NB4 (cell line): ENCODE data around the gene TTC1.

Source experiments
- DNase-seq: peaks from one replicate; pipeline ENCODE4 v3.0.0; 2010; ENCODE audit warnings: low read depth
- H3K4me3 ChIP-seq: one replicate; pipeline ENCODE4 v1.5.1; 2011; ENCODE audit warnings: mild to moderate bottlenecking, low read depth, low read length, moderate library complexity
- CTCF ChIP-seq: IDR thresholded peaks from one replicate; pipeline ENCODE4 v1.5.1; 2012; ENCODE audit warnings: low read depth, low read length
- MAX ChIP-seq: IDR thresholded peaks from 2 replicates; pipeline ENCODE4 v1.6.1; 2011; ENCODE audit warnings: low read depth, low read length
- MYC ChIP-seq: IDR thresholded peaks from 2 replicates; pipeline ENCODE4 v1.6.1; 2011; ENCODE audit warnings: low read depth, low read length
- POLR2A ChIP-seq: IDR thresholded peaks from 2 replicates; pipeline ENCODE4 v1.6.1; 2011; ENCODE audit warnings: mild to moderate bottlenecking; ENCODE audit not compliant: insufficient read length; ENCODE audit errors: extremely low read depth

TTC1 gene

GRCh38 chr5:160030631-160031377 lies 21.9 kb downstream of the TTC1 start:
- H3K4me3 ChIP-seq, result no peak overlapping the region
- no peak for TF ChIP-seq POLR2A
- no peak for TF ChIP-seq MYC
- no peak for TF ChIP-seq CTCF
- TF ChIP-seq MAX, result no peak
- DNase-seq, result no peak

- TF ChIP-seq POLR2A (no peak), CTCF (no peak), MAX (no peak), MYC (no peak)
- DNase-seq, result no peak
- H3K4me3 ChIP-seq, result no peak overlapping the region
These were observed 24.8 kb downstream of the TTC1 start for GRCh38 chr5:160033546-160034252.

- H3K4me3 ChIP-seq, result no peak overlapping the region
- TF ChIP-seq CTCF (no peak), POLR2A (no peak), MAX (no peak), MYC (no peak)
- DNase-seq, result no peak
These were observed 27.3 kb downstream of the TTC1 start for GRCh38 chr5:160036243-160036642.

- TF ChIP-seq MYC (no peak), MAX (no peak), POLR2A (no peak), CTCF (no peak)
- no peak for DNase-seq
- no peak overlapping the region for H3K4me3 ChIP-seq
These were observed 27.9 kb downstream of the TTC1 start for GRCh38 chr5:160036884-160037283.

GRCh38 chr5:160039810-160040470 lies 31.0 kb downstream of the TTC1 start:
- TF ChIP-seq MYC, result no peak
- no peak for TF ChIP-seq POLR2A
- TF ChIP-seq CTCF, result no peak
- TF ChIP-seq MAX, result no peak
- DNase-seq, result no peak
- no peak overlapping the region for H3K4me3 ChIP-seq
